HG02852 (cell line): Measurements from ENCODE around the gene SORCS2.

Source experiments
- ATAC-seq: cut with Tn5 transposase; IDR thresholded peaks from one replicate; pipeline ENCODE4 v1.9.1; 2021; ENCODE audit warnings: mild to moderate bottlenecking, moderate library complexity; ENCODE audit not compliant: unreplicated experiment

The SORCS2 gene

DNA sequence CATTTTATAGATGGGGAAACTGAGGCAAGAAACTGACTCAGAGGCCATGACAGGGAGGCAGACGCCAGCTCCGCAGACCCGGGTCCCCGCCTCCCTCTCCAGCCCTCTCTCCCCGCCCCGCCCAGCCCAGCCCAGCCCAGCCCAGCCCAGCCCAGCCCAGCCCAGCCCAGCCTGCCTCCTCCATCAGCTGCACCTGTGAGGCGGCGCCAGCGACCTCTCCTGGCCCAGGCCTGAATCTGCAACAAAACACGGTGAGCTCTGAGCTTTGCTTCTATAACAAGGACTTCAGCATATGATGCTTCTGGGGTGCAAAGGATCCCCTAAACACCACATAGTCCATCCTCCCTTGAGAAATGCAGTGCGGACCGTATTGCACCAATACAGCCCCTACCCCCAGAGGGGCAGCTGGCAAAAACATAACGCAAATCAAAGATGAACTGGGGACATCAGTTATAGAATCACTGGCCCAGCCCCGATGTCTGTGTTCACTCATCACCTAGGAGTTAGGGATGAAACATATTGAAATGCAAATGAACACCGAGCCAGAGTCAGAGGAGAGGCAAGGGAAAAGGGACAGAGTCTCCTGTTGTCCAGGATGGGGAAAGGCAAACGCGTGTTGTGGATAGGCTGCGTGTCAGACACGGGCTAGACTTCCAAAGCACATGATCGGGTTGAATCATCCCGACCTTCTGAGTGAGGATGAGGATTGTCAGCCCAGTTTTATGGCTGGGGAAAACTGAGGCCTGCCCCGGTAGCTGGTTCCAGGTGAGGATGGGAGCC is 458.5 kb downstream of the SORCS2 start:
- no peak for ATAC-seq

GRCh38 chr4:7651461-7651921 is 459.2 kb downstream of the SORCS2 start:
- no peak for ATAC-seq

- no peak for ATAC-seq
Measured at GRCh38 chr4:7652006-7652405, 459.7 kb downstream of the SORCS2 start.

DNA sequence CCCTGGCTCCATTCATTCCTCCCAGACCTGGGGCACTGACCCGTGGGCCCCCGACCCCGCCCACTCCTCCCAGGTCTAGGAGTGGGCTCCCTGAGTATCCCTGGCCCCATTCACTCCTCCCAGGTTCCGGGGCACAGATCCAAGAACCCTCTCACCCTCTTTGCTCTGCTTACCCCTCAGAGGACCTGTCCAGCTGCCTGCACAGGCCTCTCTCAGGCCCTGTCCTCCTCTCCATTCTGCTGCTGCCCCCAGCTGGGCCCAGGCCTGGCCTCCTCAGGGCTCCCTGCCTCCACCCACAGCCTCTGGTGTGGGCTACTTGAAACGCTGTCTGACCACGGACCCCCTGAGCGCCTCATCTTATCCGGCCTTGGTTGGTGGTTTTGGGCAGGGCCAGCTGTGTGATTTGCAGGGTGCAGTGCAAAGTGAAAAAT is 460.1 kb downstream of the SORCS2 start:
- ATAC-seq, result no peak

DNA sequence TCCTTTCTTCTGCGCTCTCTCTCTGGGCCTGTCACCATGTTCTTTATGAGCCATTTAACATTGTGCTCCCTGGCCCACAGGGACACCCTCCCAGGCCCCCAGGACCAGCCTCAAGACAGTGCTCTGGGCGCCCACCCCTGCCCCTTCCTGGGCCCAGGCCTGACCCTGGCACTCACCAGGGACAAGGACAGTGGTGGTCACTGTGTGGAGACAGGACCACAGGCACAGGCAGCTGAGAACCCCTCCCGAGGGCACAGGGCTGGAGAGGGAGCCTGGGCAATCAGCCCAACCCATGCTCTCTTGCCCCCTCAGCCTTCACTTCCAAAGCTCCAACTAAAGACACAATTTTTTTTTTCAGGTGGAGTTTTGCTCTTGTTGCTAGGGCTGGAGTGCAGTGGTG is 460.6 kb downstream of the SORCS2 start:
- no peak for ATAC-seq

DNA sequence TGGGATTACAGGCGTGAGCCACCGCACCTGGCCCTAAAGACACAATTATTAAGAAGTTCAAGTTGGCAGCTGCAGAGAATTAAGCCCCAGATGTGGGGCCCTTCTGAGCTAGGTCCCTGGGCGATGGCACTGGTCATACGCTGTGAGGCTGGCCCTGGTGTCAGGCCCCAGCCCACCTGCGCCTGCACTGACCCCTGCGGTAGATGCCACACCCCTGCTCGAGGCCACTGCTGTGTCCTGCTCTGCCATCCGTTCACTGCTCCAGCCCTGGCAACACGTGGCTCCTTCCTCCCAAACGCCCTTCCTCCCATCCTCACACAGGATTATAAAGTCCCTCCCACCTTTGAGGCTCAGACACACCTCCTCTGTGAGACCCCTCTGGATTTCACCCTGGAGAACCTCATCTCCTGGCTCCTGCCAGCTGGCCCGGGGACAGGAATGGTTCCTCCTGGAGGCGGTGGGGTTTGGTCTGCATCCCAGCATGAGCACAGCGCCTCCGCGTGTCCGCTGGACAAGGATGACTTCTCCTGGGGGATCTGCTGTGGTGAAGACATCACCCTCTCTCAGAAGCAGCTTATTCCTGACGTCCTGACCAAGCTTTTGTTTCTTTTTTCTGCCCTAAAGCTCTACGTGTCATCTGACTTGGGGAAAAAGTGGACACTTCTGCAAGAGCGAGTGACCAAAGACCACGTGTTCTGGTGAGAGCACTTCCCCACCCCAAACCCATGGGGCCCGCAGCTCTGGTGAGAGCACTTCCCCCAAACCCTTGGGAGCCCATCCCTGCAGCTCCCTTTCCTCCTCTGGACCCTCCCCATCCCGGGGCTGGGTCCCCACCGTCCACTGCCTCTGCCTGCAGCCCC is 461.4 kb downstream of the SORCS2 start:
- no peak for ATAC-seq

- ATAC-seq, result no peak
Measured at GRCh38 chr4:7654550-7655445, 462.5 kb downstream of the SORCS2 start.

- no peak for ATAC-seq
Measured at GRCh38 chr4:7655511-7656243, 463.3 kb downstream of the SORCS2 start.

DNA sequence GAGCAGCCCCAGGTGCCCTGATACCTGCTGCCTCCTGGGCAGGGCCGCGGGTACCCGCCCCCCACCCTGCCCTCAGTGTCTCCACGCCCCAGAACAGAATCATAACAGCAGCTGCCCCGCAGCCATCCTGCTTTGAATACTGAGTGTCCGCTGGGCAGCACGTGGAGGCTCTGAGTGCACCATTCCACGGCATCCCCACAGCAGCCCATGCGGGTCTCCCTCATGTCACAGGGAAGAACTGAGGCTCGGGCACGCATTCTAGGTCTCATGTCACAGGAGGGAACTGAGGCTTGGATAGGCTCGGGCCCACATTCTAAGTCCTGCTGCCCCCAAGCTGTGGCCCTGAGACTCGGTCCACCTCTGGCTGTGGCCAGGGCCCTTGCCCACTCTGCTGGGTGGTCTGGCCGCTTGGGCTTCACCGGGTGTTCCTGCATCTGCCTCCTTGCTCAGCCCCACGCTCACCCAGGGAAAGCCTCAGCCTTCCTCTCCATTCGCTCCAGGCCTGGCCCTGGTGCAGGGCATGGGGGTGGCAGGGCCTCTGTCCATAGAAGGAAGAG is 464.0 kb downstream of the SORCS2 start:
- ATAC-seq, result no peak

DNA sequence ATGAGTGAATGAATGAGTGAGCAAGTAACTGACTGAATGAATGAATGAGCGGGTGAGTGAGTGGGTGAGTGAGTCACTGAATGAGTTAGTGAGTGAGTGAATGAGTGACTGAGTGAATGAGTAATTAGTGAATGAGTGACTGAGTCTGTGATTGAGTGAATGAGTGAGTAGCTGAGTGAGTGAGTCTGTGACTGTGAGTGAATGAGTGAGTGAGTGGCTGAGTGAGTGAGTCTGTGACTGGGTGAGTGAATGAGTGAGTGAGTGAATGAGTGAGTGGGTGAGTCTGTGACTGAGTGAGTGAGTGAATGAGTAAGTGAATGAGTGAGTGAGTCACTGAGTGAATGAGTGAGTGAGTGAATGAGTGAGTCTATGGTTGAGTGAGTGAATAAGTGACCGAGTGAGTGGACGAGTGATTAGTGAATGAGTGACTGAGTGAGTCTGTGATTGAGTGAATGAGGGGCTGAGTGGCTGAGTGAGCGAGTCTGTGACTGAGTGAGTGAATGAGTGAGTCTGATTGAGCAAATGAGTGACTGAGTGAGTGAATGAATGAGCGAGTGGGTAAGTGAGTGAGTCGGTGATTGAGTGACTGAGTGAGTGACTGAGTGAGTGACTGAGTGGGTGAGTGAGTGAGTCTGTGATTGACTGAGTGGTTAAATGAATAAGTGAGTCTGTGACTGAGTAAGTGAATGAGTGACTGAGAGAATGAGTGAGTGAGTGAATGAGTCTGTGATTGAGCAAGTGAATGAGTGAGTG is 465.4 kb downstream of the SORCS2 start:
- no peak for ATAC-seq

GRCh38 chr4:7658341-7659204 is 466.2 kb downstream of the SORCS2 start:
- no peak for ATAC-seq

GRCh38 chr4:7659429-7660175 is 467.3 kb downstream of the SORCS2 start:
- no peak for ATAC-seq

DNA sequence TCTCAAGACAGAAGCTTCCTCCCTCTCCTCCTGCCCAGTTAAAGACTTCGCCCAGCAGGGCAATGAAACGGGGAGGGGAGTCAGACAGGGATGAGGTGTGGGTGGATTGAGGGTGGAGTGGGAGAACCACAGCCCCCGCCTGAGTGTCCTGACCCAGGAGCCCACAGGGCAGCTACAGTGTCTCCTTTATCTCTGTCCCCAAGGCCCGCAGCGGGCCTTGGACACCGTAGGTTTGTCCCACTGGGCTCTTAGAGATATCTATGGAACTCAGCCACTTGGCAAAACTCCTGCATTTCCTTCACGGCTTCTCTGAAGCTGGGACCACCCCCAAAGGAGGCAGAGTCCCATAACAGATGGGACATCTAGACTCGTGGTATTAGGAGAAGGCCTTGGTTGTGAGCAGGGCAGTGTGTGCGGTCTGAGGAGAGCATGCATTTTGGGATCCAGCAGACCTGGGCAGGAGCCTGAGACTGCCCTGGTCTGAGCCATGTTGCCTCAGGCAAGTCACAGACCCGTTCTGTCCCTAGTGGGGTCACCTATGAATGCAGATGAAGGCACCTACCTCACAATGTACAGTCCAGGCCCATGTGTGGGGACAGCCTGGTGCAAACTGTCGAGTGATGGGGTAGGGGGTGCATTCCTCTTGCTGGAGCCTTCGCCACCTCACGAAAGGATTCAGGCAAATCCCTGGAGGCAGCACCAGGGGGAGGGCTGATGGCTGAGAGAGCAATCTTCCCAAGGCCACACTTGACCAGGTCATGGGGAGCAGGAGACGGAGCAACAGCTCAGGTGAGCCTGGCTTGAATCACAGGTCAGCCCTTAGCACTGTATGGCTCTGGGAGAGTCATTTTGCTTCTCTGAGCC is 468.1 kb downstream of the SORCS2 start:
- no peak for ATAC-seq

- ATAC-seq, result no peak
Measured at GRCh38 chr4:7661066-7661748, 468.9 kb downstream of the SORCS2 start.

- no peak for ATAC-seq
Measured at GRCh38 chr4:7661846-7662506, 469.6 kb downstream of the SORCS2 start.

DNA sequence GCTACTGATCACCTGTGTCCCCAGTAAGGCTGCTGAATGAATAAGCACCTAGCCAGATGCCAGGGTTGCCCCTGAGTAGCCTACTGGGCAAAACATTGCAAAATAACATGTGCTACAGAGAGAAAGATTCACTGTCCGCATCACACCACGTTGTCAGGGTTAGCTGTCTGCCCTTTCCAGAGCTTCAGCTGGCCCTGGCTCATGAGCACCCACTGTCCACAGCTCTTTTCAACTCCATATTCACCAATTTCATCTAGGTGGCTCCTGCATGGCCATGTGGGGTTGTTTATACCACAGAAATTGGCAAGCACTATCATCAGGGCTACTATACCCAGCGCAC is 470.1 kb downstream of the SORCS2 start:
- ATAC-seq, result no peak
